Trophoblast cell (in vitro differentiated cells and primary cell): ENCODE measurements around the gene GOLT1A.

Experiments
- DNase-seq, 2 donors: peaks; one replicate each; pipeline ENCODE4 v3.0.0-alpha.2; 2016
- H2AFZ ChIP-seq: 2 replicates; pipeline ENCODE4 v1.6.1; 2013; ENCODE audit warnings: low read length, moderate library complexity, mild to moderate bottlenecking; ENCODE audit not compliant: insufficient read depth, poor library complexity
- H2AK5ac ChIP-seq: 2 replicates; pipeline ENCODE4 v1.6.1; 2013; ENCODE audit warnings: mild to moderate bottlenecking, low read length
- H2BK120ac ChIP-seq: 2 replicates; pipeline ENCODE4 v1.6.1; 2013; ENCODE audit warnings: low read length, mild to moderate bottlenecking, moderate library complexity; ENCODE audit not compliant: insufficient read depth, poor library complexity
- H2BK12ac ChIP-seq: 2 replicates; pipeline ENCODE4 v1.6.1; 2013; ENCODE audit warnings: mild to moderate bottlenecking, low read length, moderate library complexity
- H2BK5ac ChIP-seq: 2 replicates; pipeline ENCODE4 v1.6.1; 2013; ENCODE audit warnings: low read length, low read depth, moderate library complexity, mild to moderate bottlenecking; ENCODE audit not compliant: poor library complexity
- H3K14ac ChIP-seq: 2 replicates; pipeline ENCODE4 v1.6.1; 2013; ENCODE audit warnings: mild to moderate bottlenecking, low read length
- H3K18ac ChIP-seq: 2 replicates; pipeline ENCODE4 v1.6.1; 2013; ENCODE audit warnings: mild to moderate bottlenecking, low read length
- H3K23ac ChIP-seq: 2 replicates; pipeline ENCODE4 v1.6.1; 2013; ENCODE audit warnings: low read length
- H3K27ac ChIP-seq: 2 replicates; pipeline ENCODE4 v1.5.1; 2013; ENCODE audit warnings: low read depth, mild to moderate bottlenecking, inconsistent platforms, low read length, moderate library complexity
- H3K27me3 ChIP-seq: 2 replicates; pipeline ENCODE4 v1.6.1; 2013; ENCODE audit warnings: inconsistent platforms, mild to moderate bottlenecking, low read length, moderate library complexity; ENCODE audit not compliant: insufficient read depth
- H3K36me3 ChIP-seq, 2 experiments: 1 replicate in 1 of 2; 2 replicates in 1 of 2; pipeline ENCODE4 v1.6.1; 2013; ENCODE audit warnings: low read length in 2 of 2, mild to moderate bottlenecking in 2 of 2, moderate library complexity in 1 of 2; ENCODE audit not compliant: insufficient read depth in 2 of 2, control insufficient read depth in 1 of 2
- H3K4ac ChIP-seq: 2 replicates; pipeline ENCODE4 v1.6.1; 2013; ENCODE audit warnings: low read depth, mild to moderate bottlenecking, low read length, moderate library complexity
- H3K4me1 ChIP-seq, 2 experiments: 1 replicate in 1 of 2; 2 replicates in 1 of 2; pipeline ENCODE4 v1.6.1; 2013; ENCODE audit warnings: low read length in 2 of 2, mild to moderate bottlenecking in 2 of 2, moderate library complexity in 1 of 2; ENCODE audit not compliant: insufficient read depth in 2 of 2, control insufficient read depth in 1 of 2
- H3K4me2 ChIP-seq: 2 replicates; pipeline ENCODE4 v1.6.1; 2013; ENCODE audit warnings: inconsistent platforms, mild to moderate bottlenecking, low read length, moderate library complexity
- H3K4me3 ChIP-seq: 2 replicates; pipeline ENCODE4 v1.5.1; 2013; ENCODE audit warnings: mild to moderate bottlenecking, low read depth, low read length, inconsistent platforms
- H3K79me1 ChIP-seq: one replicate; pipeline ENCODE4 v1.6.1; 2013; ENCODE audit warnings: low read length
- H3K79me2 ChIP-seq: 2 replicates; pipeline ENCODE4 v1.6.1; 2013; ENCODE audit warnings: low read length, mild to moderate bottlenecking; ENCODE audit not compliant: control insufficient read depth, insufficient read depth, poor library complexity
- H3K9ac ChIP-seq: 2 replicates; pipeline ENCODE4 v1.6.1; 2013; ENCODE audit warnings: mild to moderate bottlenecking, low read length
- H3K9me3 ChIP-seq: 2 replicates; pipeline ENCODE4 v1.6.1; 2013; ENCODE audit warnings: low read depth, mild to moderate bottlenecking, control low read depth, inconsistent platforms, low read length; ENCODE audit not compliant: insufficient read depth
- H4K12ac ChIP-seq: 2 replicates; pipeline ENCODE4 v1.6.1; 2013; ENCODE audit warnings: low read depth, mild to moderate bottlenecking, low read length, moderate library complexity
- H4K8ac ChIP-seq: 2 replicates; pipeline ENCODE4 v1.6.1; 2013; ENCODE audit warnings: low read depth, mild to moderate bottlenecking, low read length, moderate library complexity
- H4K91ac ChIP-seq: one replicate; pipeline ENCODE4 v1.6.1; 2013; ENCODE audit warnings: low read depth, mild to moderate bottlenecking, low read length, moderate library complexity
- WGBS: extraction: QIAGEN DNeasy Blood & Tissue Kit; methylation state at CpG from one replicate; pipeline ENCODE4 v1.1.7; 2013; ENCODE audit warnings: missing lambda C conversion rate; ENCODE audit not compliant: insufficient read length, insufficient coverage; ENCODE audit errors: extremely low coverage; 5-methylcytosine and 5-hydroxymethylcytosine counted together

GOLT1A gene

GRCh38 chr1:204192046-204192445 lies 21.7 kb downstream of the GOLT1A start:
- no peak overlapping the region for H2AFZ ChIP-seq
- H3K23ac ChIP-seq = no peak overlapping the region
- no peak overlapping the region for H2BK120ac ChIP-seq
- H2BK12ac ChIP-seq = no peak overlapping the region
- H3K4me3 ChIP-seq = no peak overlapping the region
- H3K18ac ChIP-seq = no peak overlapping the region
- H3K36me3 ChIP-seq = no peaks in the 10 kb centered on the region
- H3K4me2 ChIP-seq = no peak overlapping the region
- H3K4ac ChIP-seq = no peak overlapping the region
- H4K12ac ChIP-seq = no peak overlapping the region
- no peak overlapping the region for H2AK5ac ChIP-seq
- no peak overlapping the region for H2BK5ac ChIP-seq
- peaks cover 5% of the 10 kb centered on the region for H3K27me3 ChIP-seq
- DNase-seq = no peak
- peaks cover 9 to 12% of the 10 kb centered on the region in 2 experiments for H3K4me1 ChIP-seq
- no peak overlapping the region for H4K91ac ChIP-seq
- H3K14ac ChIP-seq = no peak overlapping the region
- H3K9me3 ChIP-seq = peaks cover 5% of the 10 kb centered on the region
- H3K79me1 ChIP-seq = peaks cover 5% of the 10 kb centered on the region
- no peaks in the 10 kb centered on the region for H3K79me2 ChIP-seq
- no peak overlapping the region for H4K8ac ChIP-seq
- H3K9ac ChIP-seq = no peak overlapping the region
- WGBS = no CpG with 5 or more reads among the region's 2 CpGs
- no peak overlapping the region for H3K27ac ChIP-seq

DNA sequence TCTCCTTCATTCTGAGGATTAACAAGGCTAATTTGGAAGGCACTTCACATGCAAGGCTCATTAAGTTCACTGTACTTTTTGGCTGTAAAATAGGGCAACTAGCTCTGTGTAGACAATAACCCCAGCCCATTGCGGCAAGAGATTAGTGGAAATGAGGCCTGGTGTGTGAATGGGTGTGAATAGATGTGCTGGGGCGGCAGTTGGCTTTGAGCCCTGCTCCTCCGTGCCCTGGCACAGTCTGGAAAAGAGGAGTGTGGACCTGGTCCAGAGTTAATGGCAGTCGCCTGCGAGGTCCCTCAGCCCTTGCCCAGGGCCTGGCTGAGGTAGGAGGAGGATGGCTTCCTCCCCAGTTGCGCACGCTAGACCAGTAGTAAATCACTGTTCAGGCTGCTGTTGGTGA lies 22.3 kb downstream of the GOLT1A start:
- peaks cover 5% of the 10 kb centered on the region for H3K9me3 ChIP-seq
- H3K79me1 ChIP-seq = no peaks in the 10 kb centered on the region

DNA sequence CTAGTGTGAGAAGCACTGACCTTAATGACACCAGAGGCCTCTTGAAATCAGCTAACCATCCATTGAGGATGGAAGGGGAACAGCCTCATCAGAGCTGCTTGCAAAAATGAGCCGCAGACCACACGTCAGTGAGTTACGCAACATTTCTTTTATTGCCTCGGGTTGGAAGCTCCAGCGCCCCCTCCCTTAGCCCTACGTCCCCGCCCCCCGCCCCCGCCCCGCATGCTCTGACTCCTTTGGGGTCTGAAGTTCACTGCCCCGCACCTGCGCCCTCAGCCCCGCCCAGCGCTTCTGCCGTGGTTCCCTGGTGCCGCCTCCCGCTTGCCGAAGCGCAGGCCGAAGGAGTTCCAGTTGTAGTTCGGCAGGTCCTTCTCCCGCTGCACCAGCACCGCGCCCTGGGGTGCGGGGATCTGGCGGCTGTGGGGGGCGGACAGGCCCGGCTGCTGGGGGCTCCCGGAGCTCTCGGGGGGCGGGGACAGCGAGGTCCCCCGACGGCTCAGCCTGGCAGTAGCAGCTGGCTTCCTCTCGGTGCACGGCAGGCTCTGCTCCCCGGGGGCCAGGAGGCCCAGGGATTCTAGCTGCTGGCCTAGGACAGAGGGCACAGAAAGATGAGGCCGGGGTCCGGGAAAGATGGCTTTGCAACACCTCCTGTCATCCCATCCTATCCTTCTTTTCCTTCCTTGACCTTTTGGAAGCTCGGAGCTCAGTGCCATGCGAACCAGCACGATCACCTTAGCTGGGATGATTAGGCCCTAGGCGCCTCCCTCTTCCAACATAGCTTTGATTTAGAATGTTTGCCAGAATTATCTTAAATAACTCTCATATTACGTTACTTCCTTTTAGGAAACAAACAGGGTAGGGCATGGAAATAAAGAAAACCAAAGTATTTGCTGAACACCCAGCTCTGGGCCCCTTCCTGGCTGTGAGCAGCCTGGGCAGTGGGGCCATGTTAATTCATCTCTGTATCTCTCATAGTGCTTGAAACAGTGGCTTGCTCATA lies 23.3 kb downstream of the GOLT1A start:
- H3K36me3 ChIP-seq = no peaks in the 10 kb centered on the region
- peak; percentile 10 to 25 for DNase-seq
- no peak overlapping the region for H3K23ac ChIP-seq
- no peaks in the 10 kb centered on the region for H3K79me1 ChIP-seq
- no peak overlapping the region for H2BK12ac ChIP-seq
- no peak overlapping the region for H3K4me3 ChIP-seq
- no peak overlapping the region for H2AFZ ChIP-seq
- peaks cover 5% of the 10 kb centered on the region for H3K9me3 ChIP-seq
- H3K27ac ChIP-seq = no peak overlapping the region
- no peaks in the 10 kb centered on the region for H3K79me2 ChIP-seq
- WGBS = no CpG with 5 or more reads among the region's 44 CpGs
- H4K8ac ChIP-seq = no peak overlapping the region
- H3K18ac ChIP-seq = no peak overlapping the region
- H2BK5ac ChIP-seq = no peak overlapping the region
- peak overlapping the region; percentile 41 for H3K4me2 ChIP-seq
- H3K14ac ChIP-seq = no peak overlapping the region
- no peak overlapping the region for H3K4ac ChIP-seq
- no peak overlapping the region for H2AK5ac ChIP-seq
- no peak overlapping the region for H4K91ac ChIP-seq
- H3K9ac ChIP-seq = no peak overlapping the region
- no peak overlapping the region for H4K12ac ChIP-seq
- H3K4me1 ChIP-seq = no peaks in the 10 kb centered on the region
- H2BK120ac ChIP-seq = no peak overlapping the region
- H3K27me3 ChIP-seq = peaks cover 5% of the 10 kb centered on the region

More for the DNA sequence above, 22.3 kb downstream of the GOLT1A start:
- H3K9ac ChIP-seq = no peak overlapping the region
- no peak overlapping the region for H4K91ac ChIP-seq
- H3K4ac ChIP-seq = no peak overlapping the region
- no peak overlapping the region for H3K18ac ChIP-seq
- no peak overlapping the region for H4K12ac ChIP-seq
- no peaks in the 10 kb centered on the region for H3K36me3 ChIP-seq
- H3K23ac ChIP-seq = no peak overlapping the region
- H3K4me3 ChIP-seq = no peak overlapping the region
- H3K79me2 ChIP-seq = no peaks in the 10 kb centered on the region
- no peak overlapping the region for H3K27ac ChIP-seq
- WGBS = no CpG with 5 or more reads among the region's 7 CpGs
- H4K8ac ChIP-seq = no peak overlapping the region
- H2BK120ac ChIP-seq = no peak overlapping the region
- no peak overlapping the region for H2BK12ac ChIP-seq
- peaks cover 5% of the 10 kb centered on the region for H3K27me3 ChIP-seq
- H2AK5ac ChIP-seq = no peak overlapping the region
- H2BK5ac ChIP-seq = no peak overlapping the region
- H3K4me2 ChIP-seq = no peak overlapping the region
- DNase-seq = no peak
- no peak overlapping the region for H2AFZ ChIP-seq
- H3K4me1 ChIP-seq = peaks cover 4 to 7% of the 10 kb centered on the region in 2 experiments
- no peak overlapping the region for H3K14ac ChIP-seq

GRCh38 chr1:204188959-204189639 lies 24.7 kb downstream of the GOLT1A start:
- Histone ChIP-seq H3K4me1 (no peaks in the 10 kb centered on the region), H2AK5ac (no peak overlapping the region), H2BK5ac (no peak overlapping the region), H3K9ac (no peak overlapping the region), H2BK12ac (no peak overlapping the region), H3K4me2 (no peak overlapping the region), H3K27ac (no peak overlapping the region), H3K4ac (no peak overlapping the region), H3K27me3 (peaks cover 5% of the 10 kb centered on the region), H3K9me3 (no peaks in the 10 kb centered on the region), H3K36me3 (no peaks in the 10 kb centered on the region), H3K18ac (no peak overlapping the region), H3K79me2 (no peaks in the 10 kb centered on the region), H4K8ac (no peak overlapping the region), H3K4me3 (no peak overlapping the region), H2BK120ac (no peak overlapping the region), H4K12ac (no peak overlapping the region), H4K91ac (no peak overlapping the region), H3K23ac (peak overlapping the region; percentile 40), H3K79me1 (no peaks in the 10 kb centered on the region), H2AFZ (no peak overlapping the region), H3K14ac (no peak overlapping the region)
- no peak for DNase-seq
- no CpG with 5 or more reads among the region's 11 CpGs for WGBS
